ENCODE data around the gene APH1A. TPM values are rescaled to one million over a fixed set of nuclear protein-coding genes. Genes with fewer than 3 reads are reported as not detected.
"Not testable (repeated sequence)": the region's sequence is repeated elsewhere in the genome, so short reads cannot be mapped to it uniquely, and the experiment has no call there.

The APH1A gene
- total RNA-seq, 2 donors from 2014 or later, result 126 to 131 TPM

DNA sequence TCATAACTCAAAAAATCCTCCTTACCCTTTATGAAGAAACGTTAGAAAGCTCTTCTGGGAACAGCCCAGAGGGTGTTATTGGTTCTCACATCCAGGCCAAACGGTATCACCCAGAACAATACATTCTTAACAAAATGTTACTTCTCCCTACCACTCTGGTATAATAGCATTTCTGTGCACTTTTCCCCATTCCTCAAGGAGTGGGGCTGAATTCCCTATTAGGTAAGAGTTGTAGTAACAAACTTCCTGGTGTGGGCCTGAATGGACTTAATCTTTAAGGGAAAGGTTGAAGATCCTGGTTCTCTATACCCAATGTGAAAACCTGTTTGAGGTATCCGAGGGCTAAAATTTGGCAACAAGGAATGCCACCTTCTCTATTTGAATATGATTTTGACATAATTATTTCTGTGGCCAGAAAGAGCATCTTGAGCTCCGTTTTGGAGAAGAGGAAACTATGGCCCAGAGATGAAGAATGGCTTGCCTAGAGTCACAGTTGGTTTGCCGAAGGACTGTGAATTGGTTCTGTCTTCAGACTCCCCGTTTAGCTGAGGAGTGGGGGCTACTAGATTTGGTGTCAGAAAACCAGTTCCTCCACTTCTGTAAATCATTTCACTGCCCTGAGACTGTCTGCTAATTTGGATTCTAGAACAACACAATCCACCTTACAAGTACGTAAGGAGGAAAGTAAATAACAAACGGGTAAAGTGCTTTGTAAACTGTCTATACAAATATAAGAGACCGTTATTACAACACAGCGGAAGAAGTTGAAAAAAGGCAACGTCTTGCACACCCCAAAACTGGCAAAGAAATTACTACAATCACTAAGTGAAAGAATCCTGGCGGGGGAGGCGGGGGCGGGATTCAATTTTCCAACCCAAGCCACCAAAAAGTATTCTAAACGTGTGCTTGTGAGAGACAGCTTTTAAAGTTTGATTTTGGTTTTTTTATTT, 35.2 kb downstream of the APH1A start:
- H3K9me3 Mint-ChIP-seq, result no peaks in the 10 kb centered on the region
- Histone ChIP-seq H3K9me3 (ENCODE audit: control insufficient read depth, low read length) (no peaks in the 10 kb centered on the region), H3K36me3 (ENCODE audit: control insufficient read depth, insufficient read depth, low read length) (peaks cover 30% of the 10 kb centered on the region), H3K9ac (ENCODE audit: extremely low read depth, low read length, poor library complexity, severe bottlenecking) (peak overlapping the region; percentile 79), H3K4me3 (ENCODE audit: low read length) (peak overlapping the region; percentile 89), H3K4me1 (ENCODE audit: control insufficient read depth, insufficient read depth, low read length) (no peaks in the 10 kb centered on the region), H3K27ac (ENCODE audit: low read depth, low read length) (no peak overlapping the region), H3K27me3 (ENCODE audit: control insufficient read depth, insufficient read depth, low read length, poor library complexity, severe bottlenecking) (no peaks in the 10 kb centered on the region)
- H3K27me3 Mint-ChIP-seq (ENCODE audit: insufficient read depth), result peaks cover 2% of the 10 kb centered on the region
- DNase-seq, result peak; percentile 41
- no peak overlapping the region for H3K4me3 Mint-ChIP-seq
- peaks cover 15% of the 10 kb centered on the region for H3K4me1 Mint-ChIP-seq
- WGBS, 2 experiments (ENCODE audit: insufficient coverage in 1 of 2, insufficient read length in 1 of 2), result 43 to 67% methylated on average over 3 to 15 of the region's 15 CpGs
- peaks cover 26% of the 10 kb centered on the region for H3K36me3 Mint-ChIP-seq (ENCODE audit: low read depth)
- TF ChIP-seq, protein P1, sequence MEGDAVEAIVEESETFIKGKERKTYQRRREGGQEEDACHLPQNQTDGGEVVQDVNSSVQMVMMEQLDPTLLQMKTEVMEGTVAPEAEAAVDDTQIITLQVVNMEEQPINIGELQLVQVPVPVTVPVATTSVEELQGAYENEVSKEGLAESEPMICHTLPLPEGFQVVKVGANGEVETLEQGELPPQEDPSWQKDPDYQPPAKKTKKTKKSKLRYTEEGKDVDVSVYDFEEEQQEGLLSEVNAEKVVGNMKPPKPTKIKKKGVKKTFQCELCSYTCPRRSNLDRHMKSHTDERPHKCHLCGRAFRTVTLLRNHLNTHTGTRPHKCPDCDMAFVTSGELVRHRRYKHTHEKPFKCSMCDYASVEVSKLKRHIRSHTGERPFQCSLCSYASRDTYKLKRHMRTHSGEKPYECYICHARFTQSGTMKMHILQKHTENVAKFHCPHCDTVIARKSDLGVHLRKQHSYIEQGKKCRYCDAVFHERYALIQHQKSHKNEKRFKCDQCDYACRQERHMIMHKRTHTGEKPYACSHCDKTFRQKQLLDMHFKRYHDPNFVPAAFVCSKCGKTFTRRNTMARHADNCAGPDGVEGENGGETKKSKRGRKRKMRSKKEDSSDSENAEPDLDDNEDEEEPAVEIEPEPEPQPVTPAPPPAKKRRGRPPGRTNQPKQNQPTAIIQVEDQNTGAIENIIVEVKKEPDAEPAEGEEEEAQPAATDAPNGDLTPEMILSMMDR (conservative IDR thresholded peaks at IDR 0.05), result no peak
- H3K27ac Mint-ChIP-seq, result peak overlapping the region; percentile 89

DNA sequence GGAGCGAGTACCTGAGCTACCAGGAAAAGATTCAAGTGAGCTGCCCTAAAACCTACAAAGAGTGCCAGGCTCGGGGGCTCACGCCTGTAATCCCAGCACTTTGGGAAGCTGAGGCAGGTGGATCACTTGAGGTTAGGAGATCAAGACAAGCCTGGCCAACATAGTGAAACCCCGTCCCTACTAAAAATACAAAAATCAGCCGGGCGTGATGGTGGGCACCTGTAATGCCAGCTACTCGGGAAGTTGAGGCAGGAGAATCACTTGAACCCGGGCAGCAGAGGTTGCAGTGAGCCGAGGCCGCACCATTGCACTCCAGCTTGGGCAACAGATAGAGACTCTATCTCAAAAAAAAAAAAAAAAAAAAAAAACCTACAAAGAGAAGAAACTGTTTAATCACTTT, 35.9 kb downstream of the APH1A start:
- H3K27me3 ChIP-seq (ENCODE audit: control insufficient read depth, insufficient read depth, low read length, poor library complexity, severe bottlenecking); H3K27me3 Mint-ChIP-seq (ENCODE audit: insufficient read depth); H3K4me3 Mint-ChIP-seq; H3K27ac ChIP-seq (ENCODE audit: low read depth, low read length); H3K9me3 ChIP-seq (ENCODE audit: control insufficient read depth, low read length); H3K9ac ChIP-seq (ENCODE audit: extremely low read depth, low read length, poor library complexity, severe bottlenecking); H3K4me1 ChIP-seq (ENCODE audit: control insufficient read depth, insufficient read depth, low read length); H3K27ac Mint-ChIP-seq; H3K9me3 Mint-ChIP-seq: not testable (repeated sequence)
- peaks cover 15% of the 10 kb centered on the region for H3K4me1 Mint-ChIP-seq
- WGBS, 2 experiments (ENCODE audit: insufficient coverage in 1 of 2, insufficient read length in 1 of 2), result 93 to 98% methylated on average over 5 to 10 of the region's 10 CpGs
- peak overlapping the region; percentile 89 for H3K4me3 ChIP-seq (ENCODE audit: low read length)
- peaks cover 35% of the 10 kb centered on the region for H3K36me3 ChIP-seq (ENCODE audit: control insufficient read depth, insufficient read depth, low read length)
- DNase-seq, result peak; percentile 27
- H3K36me3 Mint-ChIP-seq (ENCODE audit: low read depth), result peaks cover 30% of the 10 kb centered on the region

DNA sequence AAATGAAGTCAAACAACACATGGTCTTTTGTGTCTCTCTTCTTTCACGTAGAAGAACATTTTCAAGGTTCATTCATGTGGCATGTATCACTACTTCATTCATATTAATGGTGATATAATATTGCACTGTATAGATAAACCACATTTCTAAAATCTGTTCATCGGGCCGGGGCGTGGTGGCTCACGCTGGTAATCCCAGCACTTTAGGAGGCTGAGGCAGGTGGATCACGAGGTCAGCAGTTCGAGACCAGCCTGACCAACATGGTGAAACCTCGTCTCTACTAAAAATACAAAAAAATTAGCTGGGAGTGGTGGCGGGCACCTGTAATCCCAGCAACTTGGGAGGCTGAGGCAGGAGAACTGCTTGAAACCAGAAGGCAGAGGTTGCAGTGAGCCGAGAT, 40.6 kb downstream of the APH1A start:
- H3K27me3 Mint-ChIP-seq (ENCODE audit: insufficient read depth); H3K4me3 Mint-ChIP-seq; H3K9ac ChIP-seq (ENCODE audit: extremely low read depth, low read length, poor library complexity, severe bottlenecking); H3K4me1 ChIP-seq (ENCODE audit: control insufficient read depth, insufficient read depth, low read length); H3K27me3 ChIP-seq (ENCODE audit: control insufficient read depth, insufficient read depth, low read length, poor library complexity, severe bottlenecking); H3K4me3 ChIP-seq (ENCODE audit: low read length); H3K27ac ChIP-seq (ENCODE audit: low read depth, low read length); H3K4me1 Mint-ChIP-seq; H3K9me3 Mint-ChIP-seq; H3K9me3 ChIP-seq (ENCODE audit: control insufficient read depth, low read length); H3K27ac Mint-ChIP-seq: not testable (repeated sequence)
- peak; percentile 1 for DNase-seq
- H3K36me3 Mint-ChIP-seq (ENCODE audit: low read depth), result peaks cover 68% of the 10 kb centered on the region
- peaks cover 77% of the 10 kb centered on the region for H3K36me3 ChIP-seq (ENCODE audit: control insufficient read depth, insufficient read depth, low read length)
- 97% methylated on average over 10 of the region's 10 CpGs; no CpG with 5 or more reads in 1 of the 2 experiments for WGBS, 2 experiments (ENCODE audit: insufficient coverage in 1 of 2, insufficient read length in 1 of 2)

DNA sequence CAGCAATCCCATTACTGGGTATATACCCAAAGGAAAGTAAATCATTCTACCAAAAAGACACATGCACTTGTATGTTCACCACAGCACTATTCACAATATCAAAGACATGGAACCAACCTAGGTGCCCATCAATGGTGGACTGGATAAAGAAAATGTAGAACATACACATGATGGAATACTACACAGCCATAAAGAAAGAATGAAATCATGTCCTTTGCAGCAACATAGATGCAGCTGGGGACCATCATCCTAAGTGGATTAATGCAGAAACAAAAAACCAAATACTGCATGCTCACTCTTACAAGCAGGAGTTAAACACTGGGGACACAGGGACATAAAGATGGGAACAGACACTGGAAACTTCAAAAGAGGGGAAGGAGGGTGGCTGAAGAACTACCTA, 41.6 kb downstream of the APH1A start:
- Mint-ChIP-seq H3K36me3 (ENCODE audit: low read depth) (peaks cover 71% of the 10 kb centered on the region), H3K27ac (no peak overlapping the region), H3K9me3 (no peaks in the 10 kb centered on the region), H3K27me3 (ENCODE audit: insufficient read depth) (no peaks in the 10 kb centered on the region), H3K4me3 (no peak overlapping the region), H3K4me1 (no peaks in the 10 kb centered on the region)
- Histone ChIP-seq H3K4me3 (ENCODE audit: low read length) (no peak overlapping the region), H3K9me3 (ENCODE audit: control insufficient read depth, low read length) (no peaks in the 10 kb centered on the region), H3K27ac (ENCODE audit: low read depth, low read length) (no peak overlapping the region), H3K4me1 (ENCODE audit: control insufficient read depth, insufficient read depth, low read length) (no peaks in the 10 kb centered on the region), H3K9ac (ENCODE audit: extremely low read depth, low read length, poor library complexity, severe bottlenecking) (no peak overlapping the region), H3K27me3 (ENCODE audit: control insufficient read depth, insufficient read depth, low read length, poor library complexity, severe bottlenecking) (no peaks in the 10 kb centered on the region), H3K36me3 (ENCODE audit: control insufficient read depth, insufficient read depth, low read length) (peaks cover 83% of the 10 kb centered on the region)
- TF ChIP-seq, protein P1 (conservative IDR thresholded peaks at IDR 0.05), result no peak
- DNase-seq, result no peak

Data from endodermal cell (in vitro differentiated cells).